ENCODE measurements around the gene PLEKHA4. TPM values are rescaled to one million over a fixed set of nuclear protein-coding genes. Genes with fewer than 3 reads are reported as not detected.
"Not testable (repeated sequence)": the region's sequence is repeated elsewhere in the genome, so short reads cannot be mapped to it uniquely, and the experiment has no call there.

Gene PLEKHA4
- total RNA-seq, 2 experiments from 2014 or later: 4.8 to 5.5 TPM

- POLR2A ChIA-PET: interaction anchor here (0.5 to 1.5 kb wide), 4 partner anchors 80 to 172 kb away, joined by 3 to 8 read pairs (median 4); partner anchors contain the start of gene FTL
- CTCF ChIA-PET: interaction anchor here (0.6 to 6.3 kb wide), 18 partner anchors 9 to 261 kb away, joined by 3 to 33 read pairs (median 4); partner anchors contain the start of genes BCAT2, GYS1, HSD17B14 and RUVBL2
Observed at GRCh38 chr19:48795055-48795684, 73.2 kb downstream of the PLEKHA4 start.

GRCh38 chr19:48794291-48794690 lies 74.1 kb downstream of the PLEKHA4 start:
- ChIA-PET POLR2A (no interaction called here), CTCF (interaction anchor here (0.6 to 6.3 kb wide), 8 partner anchors 13 to 176 kb away, joined by 3 to 33 read pairs (median 5); partner anchors contain the start of genes BCAT2 and HSD17B14)

GRCh38 chr19:48793271-48793670 lies 75.1 kb downstream of the PLEKHA4 start:
- CTCF ChIA-PET: interaction anchor here (1.4 to 6.3 kb wide), 5 partner anchors 19 to 177 kb away, joined by 3 to 33 read pairs (median 17); partner anchors contain the start of genes BCAT2 and HSD17B14
- POLR2A ChIA-PET: no interaction called here

GRCh38 chr19:48787331-48787730 lies 81.1 kb downstream of the PLEKHA4 start:
- POLR2A ChIA-PET: not testable (repeated sequence)
- CTCF ChIA-PET: interaction anchor here (0.7 to 8.7 kb wide), 20 partner anchors 8 to 354 kb away, joined by 3 to 93 read pairs (median 5); partner anchors contain the start of genes BCAT2, HSD17B14 and RUVBL2

Other genes with a start within 250 kb of the PLEKHA4 start
- 1,000 to 10,000 TPM; 1,763 to 1,800 TPM for gene RPL18, start 249.4 kb downstream of the PLEKHA4 start, total RNA-seq
- gene SPHK2, start 249.1 kb downstream of the PLEKHA4 start, total RNA-seq: 10 to 100 TPM; 35.4 to 35.7 TPM
- gene DBP, start 231.2 kb downstream of the PLEKHA4 start, total RNA-seq: 1 to 10 TPM; 9.0 to 9.9 TPM
- 10 to 100 TPM; 11.2 to 11.3 TPM for gene CA11, start 222.4 kb downstream of the PLEKHA4 start, total RNA-seq
- gene NTN5, start 195.6 kb downstream of the PLEKHA4 start, total RNA-seq: under 1 TPM; 0.06 to 0.19 TPM
- gene FUT2, start 172.6 kb downstream of the PLEKHA4 start, total RNA-seq: not detected
- 1 to 10 TPM in 1 of 2 experiments, under 1 TPM in 1; 0.91 to 1.0 TPM for gene MAMSTR, start 148.9 kb downstream of the PLEKHA4 start, total RNA-seq
- gene RASIP1, start 128.0 kb downstream of the PLEKHA4 start, total RNA-seq: under 1 TPM; 0.19 to 0.63 TPM
- not detected for gene IZUMO1, start 121.7 kb downstream of the PLEKHA4 start, total RNA-seq
- under 1 TPM; 0.06 to 0.17 TPM for gene FUT1, start 116.0 kb downstream of the PLEKHA4 start, total RNA-seq
- not detected for gene FGF21, start 113.1 kb downstream of the PLEKHA4 start, total RNA-seq
- 10 to 100 TPM; 71.5 to 73.1 TPM for gene BCAT2, start 57.6 kb downstream of the PLEKHA4 start, total RNA-seq
- under 1 TPM; 0.27 to 0.44 TPM for gene HSD17B14, start 32.1 kb downstream of the PLEKHA4 start, total RNA-seq
- gene PPP1R15A, start 3.8 kb upstream of the PLEKHA4 start, total RNA-seq: 10 to 100 TPM; 31.4 to 31.9 TPM
- not detected for gene TULP2, start 30.1 kb upstream of the PLEKHA4 start, total RNA-seq
- 10 to 100 TPM; 89.2 to 89.5 TPM for gene NUCB1, start 31.7 kb upstream of the PLEKHA4 start, total RNA-seq
- under 1 TPM; 0.32 to 0.67 TPM for gene DHDH, start 65.1 kb upstream of the PLEKHA4 start, total RNA-seq
- 100 to 1,000 TPM; 272 to 279 TPM for gene BAX, start 86.3 kb upstream of the PLEKHA4 start, total RNA-seq
- gene FTL, start 96.7 kb upstream of the PLEKHA4 start, total RNA-seq: 1,000 to 10,000 TPM; 1,469 to 1,496 TPM
- gene GYS1, start 124.7 kb upstream of the PLEKHA4 start, total RNA-seq: 10 to 100 TPM; 50.8 to 54.7 TPM
- 100 to 1,000 TPM; 173 to 175 TPM for gene RUVBL2, start 125.3 kb upstream of the PLEKHA4 start, total RNA-seq
- gene LHB, start 148.5 kb upstream of the PLEKHA4 start, total RNA-seq: not detected
- not detected for gene CGB3, start 155.7 kb upstream of the PLEKHA4 start, total RNA-seq
- not detected for gene CGB2, start 163.3 kb upstream of the PLEKHA4 start, total RNA-seq
- gene CGB1, start 168.3 kb upstream of the PLEKHA4 start, total RNA-seq: not detected
- not detected for gene CGB5, start 175.2 kb upstream of the PLEKHA4 start, total RNA-seq
- gene CGB8, start 180.5 kb upstream of the PLEKHA4 start, total RNA-seq: not detected
- not detected for gene CGB7, start 189.1 kb upstream of the PLEKHA4 start, total RNA-seq
- gene NTF4, start 196.2 kb upstream of the PLEKHA4 start, total RNA-seq: not detected
- gene KCNA7, start 204.1 kb upstream of the PLEKHA4 start, total RNA-seq: not detected
- 100 to 1,000 TPM; 201 TPM for gene SNRNP70, start 216.8 kb upstream of the PLEKHA4 start, total RNA-seq
- gene LIN7B, start 245.8 kb upstream of the PLEKHA4 start, total RNA-seq: 1 to 10 TPM; 4.7 to 4.9 TPM

Data from activated CD8-positive, alpha-beta memory T cell treated with anti-CD3 and anti-CD28 coated beads for 36 hours (primary cell).